ENCODE measurements around the gene NUDT22.

DNA sequence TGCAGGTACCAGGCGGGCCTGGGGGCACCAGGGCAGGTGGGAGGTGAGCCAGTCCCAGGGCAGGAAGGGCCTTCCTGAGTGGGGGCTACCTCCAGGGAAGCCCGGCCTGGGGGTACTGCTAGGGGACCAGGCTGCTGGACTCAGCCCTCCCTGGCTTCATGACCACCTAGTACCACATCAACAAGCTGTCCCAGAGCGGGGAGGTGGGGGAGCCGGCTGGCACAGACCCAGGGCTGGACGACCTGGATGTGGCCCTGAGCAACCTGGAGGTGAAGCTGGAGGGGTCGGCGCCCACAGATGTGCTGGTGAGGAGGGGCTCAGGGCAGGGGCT lies 6.8 kb upstream of the NUDT22 start:
- no peak for TF ChIP-seq EP300 (IDR thresholded peaks at IDR 0.05)
- TF ChIP-seq CTCF (IDR thresholded peaks at IDR 0.05), result no peak

Measured in stomach (tissue), 4 donors.